ENCODE results near the gene SLC36A4. TPM values are rescaled to one million over a fixed set of nuclear protein-coding genes. Genes with fewer than 3 reads are reported as not detected.
"Not testable (repeated sequence)": the region's sequence is repeated elsewhere in the genome, so short reads cannot be mapped to it uniquely, and the experiment has no call there.

Gene SLC36A4
- total RNA-seq, 1 experiment from 2014 or later = 4.0 TPM

- DNase-seq (ENCODE audit: low read depth in 1 of 2, low spot score in 2 of 2) = no peak
Measured at GRCh38 chr11:93213622-93214021, 15.8 kb upstream of the SLC36A4 start.

GRCh38 chr11:93212094-93212493 lies 14.3 kb upstream of the SLC36A4 start:
- Histone ChIP-seq H3K4me3 (no peak overlapping the region), H3K36me3 (no peaks in the 10 kb centered on the region), H3K4me1 (replicated peaks) (no peaks in the 10 kb centered on the region), H3K27ac (no peak overlapping the region), H3K9me3 (replicated peaks) (no peaks in the 10 kb centered on the region), H3K27me3 (replicated peaks) (no peaks in the 10 kb centered on the region)
- no peak for DNase-seq (ENCODE audit: low read depth in 1 of 2, low spot score in 2 of 2)

More at GRCh38 chr11:93213622-93214021, 15.8 kb upstream of the SLC36A4 start:
- H3K36me3 ChIP-seq = no peaks in the 10 kb centered on the region
- no peaks in the 10 kb centered on the region for H3K4me1 ChIP-seq (replicated peaks)
- no peak overlapping the region for H3K27ac ChIP-seq
- H3K9me3 ChIP-seq (replicated peaks) = no peaks in the 10 kb centered on the region
- H3K4me3 ChIP-seq = no peak overlapping the region
- no peaks in the 10 kb centered on the region for H3K27me3 ChIP-seq (replicated peaks)

GRCh38 chr11:93209466-93209865 lies 11.7 kb upstream of the SLC36A4 start:
- Histone ChIP-seq H3K9me3 (replicated peaks) (no peaks in the 10 kb centered on the region), H3K4me3 (no peak overlapping the region), H3K36me3 (no peaks in the 10 kb centered on the region), H3K27me3 (replicated peaks) (no peaks in the 10 kb centered on the region), H3K27ac (no peak overlapping the region), H3K4me1 (replicated peaks) (no peaks in the 10 kb centered on the region)
- DNase-seq (ENCODE audit: low read depth in 1 of 2, low spot score in 2 of 2) = no peak

GRCh38 chr11:93208663-93209270 lies 11.0 kb upstream of the SLC36A4 start:
- Histone ChIP-seq H3K27me3 (replicated peaks) (no peaks in the 10 kb centered on the region), H3K4me3 (no peak overlapping the region), H3K36me3 (no peaks in the 10 kb centered on the region), H3K4me1 (replicated peaks) (no peaks in the 10 kb centered on the region), H3K27ac (no peak overlapping the region), H3K9me3 (replicated peaks) (no peaks in the 10 kb centered on the region)
- DNase-seq (ENCODE audit: low read depth in 1 of 2, low spot score in 2 of 2) = no peak

- peaks cover 3% of the 10 kb centered on the region; the same call in 1 of the 2 replicates for H3K36me3 ChIP-seq
- no peak for DNase-seq (ENCODE audit: low read depth in 1 of 2, low spot score in 2 of 2)
- H3K4me1 ChIP-seq (replicated peaks) = no peaks in the 10 kb centered on the region
- H3K9me3 ChIP-seq (replicated peaks) = no peaks in the 10 kb centered on the region
- no peak overlapping the region for H3K27ac ChIP-seq
- no peaks in the 10 kb centered on the region for H3K27me3 ChIP-seq (replicated peaks)
- no peak overlapping the region for H3K4me3 ChIP-seq
Measured at GRCh38 chr11:93199616-93200015, 1.8 kb upstream of the SLC36A4 start.

GRCh38 chr11:93198215-93198845 lies 539 bp upstream of the SLC36A4 start:
- no peak for DNase-seq (ENCODE audit: low read depth in 1 of 2, low spot score in 2 of 2)
- Histone ChIP-seq H3K27ac (no peak overlapping the region), H3K27me3 (replicated peaks) (no peaks in the 10 kb centered on the region), H3K4me1 (replicated peaks) (no peaks in the 10 kb centered on the region), H3K4me3 (peak overlapping the region; percentile 87), H3K9me3 (replicated peaks) (no peaks in the 10 kb centered on the region), H3K36me3 (peaks cover 3% of the 10 kb centered on the region; the same call in 1 of the 2 replicates)

GRCh38 chr11:93196816-93197379 lies 893 bp downstream of the SLC36A4 start:
- peak in 1 of 2 experiments; percentile 68 for DNase-seq (ENCODE audit: low read depth in 1 of 2, low spot score in 2 of 2)
- Histone ChIP-seq H3K4me1 (replicated peaks) (no peaks in the 10 kb centered on the region), H3K27me3 (replicated peaks) (no peaks in the 10 kb centered on the region), H3K4me3 (peak overlapping the region; percentile 87), H3K27ac (peak overlapping the region; percentile 95), H3K9me3 (replicated peaks) (no peaks in the 10 kb centered on the region), H3K36me3 (peaks cover 3% of the 10 kb centered on the region; the same call in 1 of the 2 replicates)

GRCh38 chr11:93194673-93195291 lies 3.0 kb downstream of the SLC36A4 start:
- H3K27me3 ChIP-seq (replicated peaks) = no peaks in the 10 kb centered on the region
- H3K36me3 ChIP-seq = peaks cover 3% of the 10 kb centered on the region; the same call in 1 of the 2 replicates
- no peak overlapping the region for H3K4me3 ChIP-seq
- no peak overlapping the region for H3K27ac ChIP-seq
- H3K9me3 ChIP-seq (replicated peaks) = no peaks in the 10 kb centered on the region
- no peaks in the 10 kb centered on the region for H3K4me1 ChIP-seq (replicated peaks)
- DNase-seq (ENCODE audit: low read depth in 1 of 2, low spot score in 2 of 2) = no peak

- no peaks in the 10 kb centered on the region for H3K27me3 ChIP-seq (replicated peaks)
- no peaks in the 10 kb centered on the region for H3K9me3 ChIP-seq (replicated peaks)
- H3K27ac ChIP-seq = no peak overlapping the region
- no peak overlapping the region for H3K4me3 ChIP-seq
- no peaks in the 10 kb centered on the region for H3K4me1 ChIP-seq (replicated peaks)
- DNase-seq (ENCODE audit: low read depth in 1 of 2, low spot score in 2 of 2) = no peak
- peaks cover 3% of the 10 kb centered on the region; the same call in 1 of the 2 replicates for H3K36me3 ChIP-seq
Measured at GRCh38 chr11:93193731-93194130, 4.1 kb downstream of the SLC36A4 start.

- H3K4me1 ChIP-seq (replicated peaks) = no peaks in the 10 kb centered on the region
- no peak overlapping the region for H3K27ac ChIP-seq
- no peak for DNase-seq (ENCODE audit: low read depth in 1 of 2, low spot score in 2 of 2)
- no peak overlapping the region for H3K4me3 ChIP-seq
- H3K9me3 ChIP-seq (replicated peaks) = no peaks in the 10 kb centered on the region
- H3K36me3 ChIP-seq = no peaks in the 10 kb centered on the region
- no peaks in the 10 kb centered on the region for H3K27me3 ChIP-seq (replicated peaks)
Measured at GRCh38 chr11:93192163-93192562, 5.6 kb downstream of the SLC36A4 start.

- DNase-seq (ENCODE audit: low read depth in 1 of 2, low spot score in 2 of 2) = no peak
- Histone ChIP-seq H3K4me1 (replicated peaks) (no peaks in the 10 kb centered on the region), H3K27me3 (replicated peaks) (no peaks in the 10 kb centered on the region), H3K4me3 (no peak overlapping the region), H3K9me3 (replicated peaks) (no peaks in the 10 kb centered on the region), H3K27ac (no peak overlapping the region), H3K36me3 (no peaks in the 10 kb centered on the region)
Measured at GRCh38 chr11:93189462-93189861, 8.3 kb downstream of the SLC36A4 start.

GRCh38 chr11:93188726-93189125 lies 9.1 kb downstream of the SLC36A4 start:
- Histone ChIP-seq H3K4me3 (no peak overlapping the region), H3K36me3 (no peaks in the 10 kb centered on the region), H3K27ac (no peak overlapping the region), H3K9me3 (replicated peaks) (no peaks in the 10 kb centered on the region), H3K27me3 (replicated peaks) (no peaks in the 10 kb centered on the region), H3K4me1 (replicated peaks) (no peaks in the 10 kb centered on the region)
- DNase-seq (ENCODE audit: low read depth in 1 of 2, low spot score in 2 of 2) = no peak

GRCh38 chr11:93187290-93187689 lies 10.5 kb downstream of the SLC36A4 start:
- Histone ChIP-seq H3K36me3 (no peaks in the 10 kb centered on the region), H3K9me3 (replicated peaks) (no peaks in the 10 kb centered on the region), H3K27me3 (replicated peaks) (no peaks in the 10 kb centered on the region), H3K4me3 (no peak overlapping the region), H3K27ac (no peak overlapping the region), H3K4me1 (replicated peaks) (no peaks in the 10 kb centered on the region)
- no peak for DNase-seq (ENCODE audit: low read depth in 1 of 2, low spot score in 2 of 2)

GRCh38 chr11:93177891-93178290 lies 19.9 kb downstream of the SLC36A4 start:
- not testable (repeated sequence) for H3K27ac ChIP-seq; H3K4me3 ChIP-seq; H3K36me3 ChIP-seq; H3K4me1 ChIP-seq (replicated peaks); DNase-seq (ENCODE audit: low read depth in 1 of 2, low spot score in 2 of 2); H3K27me3 ChIP-seq (replicated peaks); H3K9me3 ChIP-seq (replicated peaks)
